HCT116 (cell line): ENCODE results near the gene FHIT. TPM values are rescaled to one million over a fixed set of nuclear protein-coding genes. Genes with fewer than 3 reads are reported as not detected.

Experiments
- ATAC-seq: fragments of 200-7000 bp; cut with Tn5 transposase; 2 replicates; pipeline ENCODE4 v1.9.1; 2020; ENCODE audit warnings: mild to moderate bottlenecking, moderate library complexity
- BruUV-seq: library from RNA; stranded (reverse); fragments of 400-500 nt; replicated peaks from 2 replicates; lab custom pipeline; 2021; lab: Mats Ljungman, UMichigan
- CTCF ChIA-PET: fragments of 300-600 bp; sonication (Branson Sonifier 250); formaldehyde crosslinking; loops from one replicate; lab custom pipeline; 2021; ENCODE audit warnings: antibody characterized with exemption; lab: Charles Lee
- POLR2A ChIA-PET: fragments of 300-600, 350-600 bp; sonication (Branson Sonifier 250); formaldehyde crosslinking; loops from one replicate; lab custom pipeline; 2021; ENCODE audit warnings: antibody characterized with exemption; lab: Charles Lee
- RAD21 ChIA-PET, 2 experiments: fragments of 300-600 bp; sonication (Branson Sonifier 250); formaldehyde crosslinking; loops; one replicate each; lab custom pipeline; 2023; ENCODE audit warnings: low total read pairs in 2 of 2; ENCODE audit not compliant: uncharacterized antibody in 2 of 2, unreplicated experiment in 2 of 2, low non-redundant PET in 1 of 2; lab: Charles Lee
- DNase-seq: peaks from one replicate; pipeline ENCODE4 v3.0.0-alpha.2; 2010; ENCODE audit warnings: low read depth, low spot score
- H2AFZ ChIP-seq: fragments of 200-600 bp; shearing (Covaris generic), sonication (generic); 2 replicates; pipeline ENCODE4 v1.6.1; 2017; ENCODE audit warnings: low read depth, mixed run types, mixed read lengths, antibody characterized with exemption, low read length; ENCODE audit not compliant: poor library complexity, severe bottlenecking
- H3K27ac ChIP-seq: 2 replicates; pipeline ENCODE4 v1.5.1; 2012; ENCODE audit warnings: low read depth, low read length
- H3K27me3 ChIP-seq: fragments of 200-600 bp; sonication (generic); 2 replicates; pipeline ENCODE4 v1.6.1; 2016; ENCODE audit warnings: mixed run types, low read length, mixed read lengths; ENCODE audit not compliant: insufficient read depth
- H3K36me3 ChIP-seq, 2 experiments: fragments of 200-500 bp in 1 of 2; fragments of 200-600 bp in 1 of 2; sonication (Bioruptor generic) in 1 of 2; sonication (generic) in 1 of 2; 2 replicates each; pipeline versions ENCODE4 v1.5.1 to v1.6.1; 2014 to 2016; ENCODE audit warnings: low read length in 2 of 2, inconsistent platforms in 1 of 2, mixed read lengths in 1 of 2, mixed run types in 1 of 2; ENCODE audit not compliant: insufficient read depth in 2 of 2, control insufficient read depth in 1 of 2
- H3K4me1 ChIP-seq, 2 experiments: fragments of 200-600 bp in 1 of 2; sonication (generic) in 1 of 2; 2 replicates each; pipeline versions ENCODE4 v1.5.1 to v1.6.1; 2012 to 2017; ENCODE audit warnings: low read length in 2 of 2, inconsistent platforms in 1 of 2, mild to moderate bottlenecking in 1 of 2, mixed read lengths in 1 of 2, mixed run types in 1 of 2, moderate library complexity in 1 of 2; ENCODE audit not compliant: insufficient read depth in 2 of 2, control insufficient read depth in 1 of 2
- H3K4me2 ChIP-seq: fragments of 200-600 bp; sonication (generic); 2 replicates; pipeline ENCODE4 v1.6.1; 2017; ENCODE audit warnings: mixed run types, low read length, mixed read lengths
- H3K4me3 ChIP-seq, 2 experiments: fragments of 200-600 bp in 1 of 2; sonication (generic) in 1 of 2; replicated peaks in 1 of 2; 2 replicates each; pipeline ENCODE4 v1.5.1; 2011 to 2016; ENCODE audit warnings: low read length in 2 of 2, control low read depth in 1 of 2, low read depth in 1 of 2, mild to moderate bottlenecking in 1 of 2, mixed read lengths in 1 of 2, mixed run types in 1 of 2
- H3K79me2 ChIP-seq: fragments of 200-600 bp; sonication (generic); 2 replicates; pipeline ENCODE4 v1.6.1; 2017; ENCODE audit warnings: mild to moderate bottlenecking, mixed run types, low read length, moderate library complexity, mixed read lengths; ENCODE audit not compliant: insufficient read depth
- H3K9ac ChIP-seq: fragments of 200-600 bp; sonication (generic); 2 replicates; pipeline ENCODE4 v1.6.1; 2016; ENCODE audit warnings: low read length, mixed read lengths
- H3K9me2 ChIP-seq: fragments of 200-600 bp; sonication (generic), shearing (Covaris generic); 2 replicates; pipeline ENCODE4 v1.6.1; 2017; ENCODE audit warnings: mixed run types, mild to moderate bottlenecking, moderate library complexity; ENCODE audit not compliant: insufficient read depth
- H3K9me3 ChIP-seq, 2 experiments: fragments of 200-500 bp in 1 of 2; fragments of 200-600 bp in 1 of 2; sonication (Bioruptor generic) in 1 of 2; sonication (generic) in 1 of 2; 2 replicates each; pipeline ENCODE4 v1.6.1; 2014 to 2017; ENCODE audit warnings: low read length in 2 of 2, mixed read lengths in 2 of 2, inconsistent platforms in 1 of 2, low read depth in 1 of 2, mild to moderate bottlenecking in 1 of 2, mixed run types in 1 of 2, moderate library complexity in 1 of 2; ENCODE audit not compliant: control insufficient read depth in 1 of 2, insufficient read depth in 1 of 2
- H4K20me1 ChIP-seq: fragments of 200-600 bp; sonication (generic), shearing (Covaris generic); 2 replicates; pipeline ENCODE4 v1.6.1; 2017; ENCODE audit warnings: mixed run types, mild to moderate bottlenecking, moderate library complexity; ENCODE audit not compliant: insufficient read depth
- CBX3 ChIP-seq: IDR thresholded peaks from 2 replicates; pipeline ENCODE4 v1.6.1; 2012; ENCODE audit warnings: low read depth
- CEBPB ChIP-seq: IDR thresholded peaks from 2 replicates; pipeline ENCODE4 v1.6.1; 2012; ENCODE audit warnings: low read depth
- ELF1 ChIP-seq: IDR thresholded peaks from 2 replicates; pipeline ENCODE4 v1.6.1; 2012; ENCODE audit warnings: low read depth, borderline replicate concordance
- EZH2 ChIP-seq: fragments of 200-600 bp; sonication (generic); IDR thresholded peaks from 2 replicates; pipeline ENCODE4 v1.6.1; 2017; ENCODE audit warnings: antibody characterized with exemption, mixed run types
- POLR2AphosphoS5 ChIP-seq: IDR thresholded peaks from 2 replicates; pipeline ENCODE4 v1.6.1; 2011; ENCODE audit warnings: mild to moderate bottlenecking, low read depth, low read length, moderate library complexity
- intact Hi-C: fragments of 100-400 bp; cut with micrococcal nuclease; formaldehyde crosslinking; loops from 2 replicates; pipeline ENCODE4 v1.10.0; 2022
- total RNA-seq: library from RNA; stranded (reverse); gene quantifications from one replicate; pipeline ENCODE4 v1.2.1, GENCODE V29; 2021; ENCODE audit not compliant: unreplicated experiment
- TF ChIP-seq, protein P1 (sequence below): IDR thresholded peaks from 2 replicates; pipeline ENCODE4 v1.6.1; 2012
- TF ChIP-seq, protein P2 (sequence below): IDR thresholded peaks from 2 replicates; pipeline ENCODE4 v1.6.1; 2012

Gene FHIT
- total RNA-seq, 1 experiment from 2014 or later, result 20.1 TPM

DNA sequence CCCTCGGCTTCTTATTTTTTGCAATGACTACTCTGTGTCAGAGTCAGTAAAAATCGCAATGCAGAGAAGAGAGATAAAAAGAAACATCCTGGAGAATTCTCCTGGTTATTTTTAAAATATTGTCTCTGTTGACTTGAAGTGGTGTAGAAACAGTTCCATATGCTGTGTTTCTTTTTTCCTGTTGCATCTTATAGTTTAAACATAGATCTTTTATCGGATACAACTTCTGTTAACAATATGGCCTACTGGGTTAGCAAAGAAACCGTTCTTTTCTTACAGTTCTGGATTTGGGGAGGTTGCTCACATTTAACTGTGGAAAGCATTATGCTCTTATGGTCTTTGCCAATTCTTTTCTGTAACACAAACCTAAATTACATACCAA, 1432.3 kb downstream of the FHIT start:
- ChIA-PET POLR2A (no interaction called here), RAD21 (interaction anchor here in 1 of 2 experiments (1.0 kb wide), 1 partner anchor 39 kb away, joined by 3 read pairs; no protein-coding TSS in a partner anchor), CTCF (interaction anchor here (0.7 kb wide), 1 partner anchor 9 kb away, joined by 3 read pairs; no protein-coding TSS in a partner anchor)
- DNase-seq, result no peak
- no peak for ATAC-seq
- H3K4me2 ChIP-seq, result peak overlapping the region; percentile 66
- intact Hi-C loops, result loop anchor here (10.0 kb wide), 1 partner anchor 824 kb away; no protein-coding TSS in a partner anchor
- BruUV-seq, result TSS peak; percentile 95
- no peaks in the 10 kb centered on the region for H4K20me1 ChIP-seq
- H3K4me3 ChIP-seq, result peak overlapping the region in 1 of 2 experiments; percentile 51; a peak in 2 of 4 replicates
- no peaks in the 10 kb centered on the region for H3K27me3 ChIP-seq
- no peak for TF ChIP-seq POLR2AphosphoS5
- TF ChIP-seq CEBPB, result no peak
- TF ChIP-seq ELF1, result no peak; the same call in 1 of the 2 replicates
- TF ChIP-seq EZH2, result no peak
- TF ChIP-seq, protein P1, sequence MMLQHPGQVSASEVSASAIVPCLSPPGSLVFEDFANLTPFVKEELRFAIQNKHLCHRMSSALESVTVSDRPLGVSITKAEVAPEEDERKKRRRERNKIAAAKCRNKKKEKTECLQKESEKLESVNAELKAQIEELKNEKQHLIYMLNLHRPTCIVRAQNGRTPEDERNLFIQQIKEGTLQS, result no peak
- TF ChIP-seq, protein P2, sequence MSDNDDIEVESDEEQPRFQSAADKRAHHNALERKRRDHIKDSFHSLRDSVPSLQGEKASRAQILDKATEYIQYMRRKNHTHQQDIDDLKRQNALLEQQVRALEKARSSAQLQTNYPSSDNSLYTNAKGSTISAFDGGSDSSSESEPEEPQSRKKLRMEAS, result no peak
- no peak for TF ChIP-seq CBX3
- peak overlapping the region; percentile 85 for H3K27ac ChIP-seq
- H3K9me3 ChIP-seq, result no peaks in the 10 kb centered on the region
- H3K4me1 ChIP-seq, result peaks cover 31 to 57% of the 10 kb centered on the region in 2 experiments
- no peaks in the 10 kb centered on the region for H3K36me3 ChIP-seq
- H3K79me2 ChIP-seq, result no peaks in the 10 kb centered on the region
- H3K9ac ChIP-seq, result peak overlapping the region; percentile 43
- no peaks in the 10 kb centered on the region for H3K9me2 ChIP-seq
- H2AFZ ChIP-seq, result peak overlapping the region; percentile 46
